HepG2 (cell line): ENCODE measurements around the gene TGFA.
"Not testable (repeated sequence)": the region's sequence is repeated elsewhere in the genome, so short reads cannot be mapped to it uniquely, and the experiment has no call there.

Experiments
- ISX ChIP-seq: sonication (generic); formaldehyde crosslinking; conservative IDR thresholded peaks from 2 replicates; pipeline ENCODE4 v1.5.0; 2020; ENCODE audit warnings: missing genetic modification reagents
- MEIS2 ChIP-seq: sonication (generic); formaldehyde crosslinking; IDR thresholded peaks from 2 replicates; pipeline ENCODE4 v1.9.0; 2021; ENCODE audit warnings: mild to moderate bottlenecking, missing genetic modification reagents
- NAIF1 ChIP-seq: sonication (generic); formaldehyde crosslinking; IDR thresholded peaks from 2 replicates; pipeline ENCODE4 v1.5.0; 2020; ENCODE audit warnings: mild to moderate bottlenecking, missing genetic modification reagents, borderline replicate concordance
- ZFP62 ChIP-seq: sonication (generic); formaldehyde crosslinking; IDR thresholded peaks from 2 replicates; pipeline ENCODE4 v1.4.0; 2020; ENCODE audit warnings: missing genetic modification reagents
- ZNF580 ChIP-seq: IDR thresholded peaks from 2 replicates; pipeline ENCODE4 v1.6.1; 2016; ENCODE audit warnings: low read depth, borderline replicate concordance
- ZNF670 ChIP-seq: sonication (generic); formaldehyde crosslinking; IDR thresholded peaks from 2 replicates; pipeline ENCODE4 v1.8.0; 2022; ENCODE audit warnings: mild to moderate bottlenecking, missing genetic modification reagents, borderline replicate concordance
- ZNF724P ChIP-seq: sonication (generic); formaldehyde crosslinking; IDR thresholded peaks from 2 replicates; pipeline ENCODE4 v1.8.0; 2022; ENCODE audit warnings: missing genetic modification reagents, borderline replicate concordance

GRCh38 chr2:70466647-70467046 is 87.0 kb downstream of the TGFA start:
- not testable (repeated sequence) for TF ChIP-seq ZNF670 (CRISPR knock-in tag); MEIS2 (CRISPR knock-in tag); NAIF1; ISX (CRISPR knock-in tag); ZFP62 (CRISPR knock-in tag); ZNF724P; ZNF580 (CRISPR knock-in tag)
